SK-N-MC (cell line): ENCODE data around the gene RNU1-2.
"Not testable (repeated sequence)": the region's sequence is repeated elsewhere in the genome, so short reads cannot be mapped to it uniquely, and the experiment has no call there.

Experiments
- DNase-seq: peaks from one replicate; pipeline ENCODE4 v3.0.0-alpha.2; 2011; ENCODE audit warnings: low read depth, low spot score
- H3K27ac ChIP-seq: fragments of 200-600 bp; sonication (generic); 2 replicates; pipeline ENCODE4 v1.5.1; 2016; ENCODE audit warnings: mixed run types
- H3K36me3 ChIP-seq: fragments of 200-600 bp; sonication (generic); 2 replicates; pipeline ENCODE4 v1.6.1; 2017; ENCODE audit warnings: antibody characterized with exemption, low read length, mixed read lengths; ENCODE audit not compliant: insufficient read depth
- H3K4me3 ChIP-seq: fragments of 200-600 bp; sonication (generic); 2 replicates; pipeline ENCODE4 v1.5.1; 2016
- H3K9ac ChIP-seq: fragments of 200-600 bp; sonication (generic); 2 replicates; pipeline ENCODE4 v1.8.0; 2017; ENCODE audit warnings: mixed run types, mixed read lengths; ENCODE audit not compliant: insufficient read length
- H3K9me3 ChIP-seq: fragments of 200-600 bp; sonication (generic); 2 replicates; pipeline ENCODE4 v1.6.1; 2017; ENCODE audit warnings: low read depth, mild to moderate bottlenecking, antibody characterized with exemption, low read length, moderate library complexity, mixed read lengths
- EZH2 ChIP-seq: fragments of 200-600 bp; sonication (generic); IDR thresholded peaks from one replicate; pipeline ENCODE4 v1.6.1; 2017; ENCODE audit warnings: antibody characterized with exemption
- FOXP2 ChIP-seq: optimal IDR thresholded peaks from 2 replicates; pipeline ENCODE3; 2011; ENCODE audit warnings: mild to moderate bottlenecking, moderate library complexity; ENCODE audit not compliant: insufficient read depth; ENCODE audit errors: extremely low read length, control extremely low read depth
- POLR2AphosphoS5 ChIP-seq: IDR thresholded peaks from 2 replicates; pipeline ENCODE4 v1.6.1; 2012; ENCODE audit warnings: mild to moderate bottlenecking, low read depth, low read length, borderline replicate concordance

RNU1-2 gene

GRCh38 chr1:16905110-16905867 is 9.5 kb downstream of the RNU1-2 start:
- Histone ChIP-seq H3K4me3 (peak overlapping the region; percentile 88), H3K27ac (peak overlapping the region; percentile 98), H3K36me3 (no peaks in the 10 kb centered on the region), H3K9me3 (no peaks in the 10 kb centered on the region), H3K9ac (peak overlapping the region; percentile 96)
- TF ChIP-seq EZH2: no peak
- peak; percentile 100 for TF ChIP-seq POLR2AphosphoS5
- no peak for TF ChIP-seq FOXP2
- DNase-seq: peak; percentile 99

GRCh38 chr1:16905868-16906702 is 10.3 kb downstream of the RNU1-2 start:
- H3K9ac ChIP-seq: no peak overlapping the region
- peak overlapping the region; percentile 98 for H3K27ac ChIP-seq
- TF ChIP-seq FOXP2 (no peak), POLR2AphosphoS5 (no peak), EZH2 (no peak)
- no peak for DNase-seq
- peak overlapping the region; percentile 46 for H3K4me3 ChIP-seq
- no peaks in the 10 kb centered on the region for H3K36me3 ChIP-seq
- H3K9me3 ChIP-seq: no peaks in the 10 kb centered on the region

- no peak overlapping the region for H3K27ac ChIP-seq
- DNase-seq: no peak
These were observed 11.1 kb downstream of the RNU1-2 start for GRCh38 chr1:16906873-16907272.

DNA sequence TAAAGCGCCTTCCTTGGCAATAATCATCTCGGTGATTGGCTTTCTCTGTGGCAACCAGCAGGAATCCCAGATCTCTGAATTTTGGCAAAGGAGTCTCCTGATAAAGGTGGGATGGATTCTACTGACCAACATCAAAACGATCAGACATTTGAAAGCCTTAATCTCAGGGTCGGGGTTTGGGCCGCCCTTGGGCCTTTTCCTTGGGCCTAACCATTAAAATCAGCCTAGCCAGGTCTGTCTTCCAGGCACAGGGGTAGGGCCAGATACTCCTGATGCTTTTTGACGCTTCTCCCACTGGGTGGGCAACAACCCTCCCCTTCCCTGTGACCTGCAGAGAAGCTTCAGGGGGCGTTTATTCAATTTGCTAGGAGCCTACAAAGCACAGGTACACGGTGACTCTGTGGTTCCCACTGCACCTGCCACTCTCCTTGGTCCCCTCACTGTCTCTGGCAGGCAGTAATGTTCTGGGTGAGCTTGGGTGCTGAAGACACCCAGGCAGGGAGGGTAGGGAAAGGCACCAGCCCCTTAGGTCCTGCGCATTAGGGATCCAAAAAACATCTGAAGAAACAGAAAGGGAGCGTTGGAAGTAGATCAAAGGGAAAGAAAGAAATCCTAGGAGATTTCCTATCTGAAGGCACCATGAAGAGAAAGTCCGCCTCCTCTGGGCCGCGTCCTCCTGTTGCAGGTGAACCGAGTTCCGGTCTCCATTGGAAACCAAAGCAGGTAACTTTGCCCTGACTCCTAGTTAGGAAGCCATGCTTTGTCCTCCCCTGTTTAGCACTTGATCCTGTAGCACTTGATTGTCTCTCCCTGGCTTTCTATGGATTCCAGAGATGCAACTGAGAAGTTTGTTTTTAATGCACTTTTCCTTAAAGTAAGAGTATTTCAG is 12.3 kb downstream of the RNU1-2 start:
- Histone ChIP-seq H3K9ac (no peak overlapping the region), H3K4me3 (no peak overlapping the region), H3K36me3 (no peaks in the 10 kb centered on the region), H3K27ac (no peak overlapping the region), H3K9me3 (no peaks in the 10 kb centered on the region)
- TF ChIP-seq EZH2 (no peak), POLR2AphosphoS5 (no peak), FOXP2 (no peak)
- DNase-seq: no peak

More at GRCh38 chr1:16906873-16907272, 11.1 kb downstream of the RNU1-2 start:
- no peak overlapping the region for H3K9ac ChIP-seq
- no peaks in the 10 kb centered on the region for H3K9me3 ChIP-seq
- TF ChIP-seq EZH2 (no peak), POLR2AphosphoS5 (no peak)
- no peak overlapping the region for H3K4me3 ChIP-seq
- no peaks in the 10 kb centered on the region for H3K36me3 ChIP-seq

DNA sequence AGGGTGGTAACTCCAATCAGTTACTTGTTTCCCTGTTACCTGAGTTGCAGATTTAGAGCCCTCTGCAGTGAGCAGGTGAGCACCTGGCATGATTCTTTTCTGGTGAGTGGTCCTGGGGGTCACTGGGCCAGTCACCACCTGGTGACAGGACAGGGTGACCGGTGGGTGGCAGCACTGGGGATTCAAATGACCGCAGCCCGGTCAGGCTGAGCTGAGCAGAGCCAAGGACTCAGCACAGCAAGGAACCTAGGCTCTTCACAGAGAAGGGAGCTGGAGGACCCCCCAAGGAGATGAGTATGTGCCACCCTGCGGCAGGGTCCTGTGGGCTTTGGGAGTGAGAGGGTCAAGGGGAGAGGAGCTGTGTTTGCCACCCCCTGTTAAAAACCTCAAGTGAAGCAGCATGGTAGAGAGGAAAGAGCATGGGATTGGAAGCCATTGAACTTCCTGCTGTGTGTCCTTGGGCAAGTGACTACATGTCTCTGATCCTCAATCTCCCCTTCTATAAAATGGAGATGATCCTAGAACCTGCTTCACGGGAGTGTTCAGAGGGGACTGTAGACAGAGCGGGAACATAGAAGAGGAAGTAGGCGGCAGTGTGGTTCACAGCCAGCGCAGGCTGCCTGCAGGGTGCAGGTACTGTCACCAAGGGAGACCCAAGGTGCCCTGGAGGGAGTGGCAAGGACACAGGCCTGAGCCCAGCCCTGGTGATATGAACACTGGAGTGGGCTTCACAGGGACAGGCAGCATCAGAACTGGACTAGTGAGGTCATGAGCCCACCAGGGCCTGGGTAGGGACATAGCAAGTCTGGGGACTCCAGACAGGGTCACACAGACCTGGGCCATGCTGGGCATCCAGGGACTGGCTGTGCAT is 16.3 kb downstream of the RNU1-2 start:
- not testable (repeated sequence) for H3K9ac ChIP-seq, H3K27ac ChIP-seq, H3K36me3 ChIP-seq, DNase-seq, H3K4me3 ChIP-seq, H3K9me3 ChIP-seq

GRCh38 chr1:16912742-16913141 is 17.0 kb downstream of the RNU1-2 start:
- not testable (repeated sequence) for H3K27ac ChIP-seq, H3K36me3 ChIP-seq, H3K9me3 ChIP-seq, H3K4me3 ChIP-seq, H3K9ac ChIP-seq, DNase-seq

- no peak for DNase-seq
- Histone ChIP-seq H3K27ac (no peak overlapping the region), H3K9ac (peak overlapping the region; percentile 76), H3K9me3 (no peaks in the 10 kb centered on the region), H3K4me3 (peak overlapping the region; percentile 79), H3K36me3 (no peaks in the 10 kb centered on the region)
- no peak for TF ChIP-seq EZH2
- TF ChIP-seq FOXP2: no peak
- no peak for TF ChIP-seq POLR2AphosphoS5
These were observed 17.5 kb downstream of the RNU1-2 start for GRCh38 chr1:16913181-16913832.
